IMR-90 (cell line): Measurements from ENCODE around the gene TBC1D9. TPM values are rescaled to one million over a fixed set of nuclear protein-coding genes. Genes with fewer than 3 reads are reported as not detected.

ENCODE experiments used
- ATAC-seq: fragments of 200-7000 bp; cut with Tn5 transposase; 2 replicates; pipeline ENCODE4 v1.9.1; 2020; ENCODE audit warnings: low read depth, mild to moderate bottlenecking, moderate library complexity
- BruUV-seq: library from RNA; stranded (reverse); fragments of 400-500 nt; replicated peaks from 2 replicates; lab custom pipeline; 2021; lab: Mats Ljungman, UMichigan
- CTCF ChIA-PET: fragments of 300-600 bp; formaldehyde crosslinking; extraction: SDS; loops from one replicate; lab custom pipeline; 2021; ENCODE audit warnings: antibody characterized with exemption; lab: Yijun Ruan, JAX
- POLR2A ChIA-PET: fragments of 300-600 bp; sonication (Branson Sonifier 250); formaldehyde crosslinking; loops from one replicate; lab custom pipeline; 2022; ENCODE audit warnings: antibody characterized with exemption; ENCODE audit not compliant: unreplicated experiment; lab: Charles Lee
- DNase-seq: peaks from one replicate; pipeline ENCODE4 v3.0.0; 2013
- H2AFZ ChIP-seq: replicated peaks from 2 replicates; pipeline ENCODE3; 2013; ENCODE audit warnings: low read length, mild to moderate bottlenecking; ENCODE audit not compliant: poor library complexity
- H2AK5ac ChIP-seq: 2 replicates; pipeline ENCODE4 v1.6.1; 2013; ENCODE audit warnings: low read depth, low read length, inconsistent platforms
- H2AK9ac ChIP-seq: replicated peaks from 2 replicates; pipeline ENCODE3; 2013; ENCODE audit warnings: mild to moderate bottlenecking, low read depth, low read length, moderate library complexity; ENCODE audit not compliant: poor library complexity
- H2BK120ac ChIP-seq: 2 replicates; pipeline ENCODE4 v1.6.1; 2013; ENCODE audit warnings: low read depth, low read length, inconsistent platforms
- H2BK15ac ChIP-seq: 3 replicates; pipeline ENCODE4 v1.6.1; 2013; ENCODE audit warnings: low read depth, low read length, inconsistent platforms
- H2BK20ac ChIP-seq: 2 replicates; pipeline ENCODE4 v1.6.1; 2013; ENCODE audit warnings: low read depth, mild to moderate bottlenecking, inconsistent platforms, low read length, moderate library complexity
- H2BK5ac ChIP-seq: 2 replicates; pipeline ENCODE4 v1.6.1; 2013; ENCODE audit warnings: mild to moderate bottlenecking, low read depth, low read length, inconsistent platforms; ENCODE audit not compliant: poor library complexity, severe bottlenecking
- H3K14ac ChIP-seq: replicated peaks from 2 replicates; pipeline ENCODE4 v1.6.1; 2013; ENCODE audit warnings: low read depth, low read length, inconsistent platforms
- H3K18ac ChIP-seq: 2 replicates; pipeline ENCODE4 v1.6.1; 2013; ENCODE audit warnings: low read depth, low read length, control low read depth
- H3K23ac ChIP-seq: 2 replicates; pipeline ENCODE4 v1.6.1; 2013; ENCODE audit warnings: low read depth, low read length, inconsistent platforms
- H3K27ac ChIP-seq: 2 replicates; pipeline ENCODE4 v1.5.1; 2013; ENCODE audit warnings: mild to moderate bottlenecking, control low read depth, low read length; ENCODE audit not compliant: insufficient read depth
- H3K27me3 ChIP-seq: 2 replicates; pipeline ENCODE4 v1.6.1; 2013; ENCODE audit warnings: low read length; ENCODE audit not compliant: control insufficient read depth, insufficient read depth
- H3K36me3 ChIP-seq: 2 replicates; pipeline ENCODE4 v1.6.1; 2013; ENCODE audit warnings: low read length, mixed read lengths; ENCODE audit not compliant: control insufficient read depth, insufficient read depth
- H3K4ac ChIP-seq: 2 replicates; pipeline ENCODE4 v1.6.1; 2013; ENCODE audit warnings: low read depth, low read length, inconsistent platforms
- H3K4me1 ChIP-seq: 2 replicates; pipeline ENCODE4 v1.6.1; 2013; ENCODE audit warnings: low read length, mixed read lengths; ENCODE audit not compliant: control insufficient read depth, insufficient read depth
- H3K4me2 ChIP-seq: 2 replicates; pipeline ENCODE4 v1.6.1; 2013; ENCODE audit warnings: low read depth, mild to moderate bottlenecking, control low read depth, low read length, moderate library complexity
- H3K4me3 ChIP-seq: 2 replicates; pipeline ENCODE4 v1.5.1; 2013; ENCODE audit warnings: low read depth, mild to moderate bottlenecking, control low read depth, low read length, moderate library complexity; ENCODE audit not compliant: insufficient read depth
- H3K56ac ChIP-seq: 2 replicates; pipeline ENCODE4 v1.6.1; 2013; ENCODE audit warnings: low read length, inconsistent platforms; ENCODE audit not compliant: insufficient read depth; ENCODE audit errors: extremely low read depth
- H3K79me1 ChIP-seq, 2 experiments: 2 replicates each; pipeline ENCODE4 v1.6.1; 2013; ENCODE audit warnings: low read length in 2 of 2, inconsistent platforms in 1 of 2, low read depth in 1 of 2
- H3K9ac ChIP-seq: 2 replicates; pipeline ENCODE4 v1.6.1; 2013; ENCODE audit warnings: low read depth, low read length, control low read depth
- H3K9me1 ChIP-seq: 2 replicates; pipeline ENCODE4 v1.6.1; 2013; ENCODE audit warnings: low read length, inconsistent platforms; ENCODE audit not compliant: insufficient read depth
- H3K9me3 ChIP-seq: 2 replicates; pipeline ENCODE4 v1.6.1; 2013; ENCODE audit warnings: low read length; ENCODE audit not compliant: control insufficient read depth, insufficient read depth
- H4K20me1 ChIP-seq: 2 replicates; pipeline ENCODE4 v1.6.1; 2013; ENCODE audit warnings: low read length, inconsistent platforms; ENCODE audit not compliant: insufficient read depth
- H4K5ac ChIP-seq: 2 replicates; pipeline ENCODE4 v1.6.1; 2013; ENCODE audit warnings: mild to moderate bottlenecking, low read depth, low read length, control low read depth
- H4K8ac ChIP-seq, 2 experiments: 2 replicates each; pipeline ENCODE4 v1.6.1; 2013; ENCODE audit warnings: low read depth in 2 of 2, low read length in 2 of 2, control low read depth in 1 of 2, inconsistent platforms in 1 of 2
- H4K91ac ChIP-seq: 2 replicates; pipeline ENCODE4 v1.6.1; 2013; ENCODE audit warnings: low read depth, low read length, inconsistent platforms; ENCODE audit not compliant: insufficient read depth
- MXI1 ChIP-seq: IDR thresholded peaks from 2 replicates; pipeline ENCODE4 v1.6.1; 2012; ENCODE audit warnings: low read depth, mild to moderate bottlenecking, low read length, moderate library complexity, borderline replicate concordance
- NFE2L2 ChIP-seq: fragments of 150-350 bp; IDR thresholded peaks from 2 replicates; pipeline ENCODE4 v1.6.1; 2016; ENCODE audit warnings: low read depth, mild to moderate bottlenecking, low read length
- SMC3 ChIP-seq: fragments of 150-350 bp; IDR thresholded peaks from 2 replicates; pipeline ENCODE4 v1.6.1; 2016; ENCODE audit warnings: low read depth, mild to moderate bottlenecking, antibody characterized with exemption, low read length, moderate library complexity
- WGBS, 2 experiments: methylation state at CpG; one replicate each; pipeline versions ENCODE4 v1.1.5 to v1.1.7; 2013; ENCODE audit warnings: missing lambda C conversion rate in 2 of 2; ENCODE audit not compliant: insufficient read length in 1 of 2; ENCODE audit errors: extremely low coverage in 2 of 2; 5-methylcytosine and 5-hydroxymethylcytosine counted together
- dilution Hi-C: fragments of 300-500 bp; cut with HindIII; formaldehyde crosslinking; loops from one replicate; pipeline ENCODE4 v1.14.3; 2018; ENCODE audit warnings: low sequenced_read_pairs; ENCODE audit not compliant: unreplicated experiment
- in situ Hi-C: fragments of 300-500 bp; cut with MboI; formaldehyde crosslinking; loops from 3 replicates; pipeline ENCODE4 v1.14.3; 2019; ENCODE audit warnings: low sequenced_read_pairs, inconsistent platforms, mixed read lengths
- intact Hi-C: fragments of 100-400 bp; cut with micrococcal nuclease; formaldehyde crosslinking; loops from 2 replicates; pipeline ENCODE4 v1.10.0; 2022
- polyA plus RNA-seq, 3 experiments: library from polyadenylated mRNA; depleted of rRNA; stranded (reverse); fragments of >200 nt; gene quantifications; 2 replicates each; pipeline ENCODE4 v1.2.3, GENCODE V29; 2012; ENCODE audit warnings: low replicate concordance in 1 of 3
- total RNA-seq: library from RNA; depleted of rRNA; stranded (reverse); fragments of >200 nt; gene quantifications from 2 replicates; pipeline ENCODE4 v1.2.3, GENCODE V29; 2012

Gene TBC1D9
- total and polyA plus RNA-seq, 2 of the 4 experiments (the other 2 are of a cell fraction), result 11.7 to 15.2 TPM

- POLR2A ChIA-PET, result no interaction called here
- no peak overlapping the region for H2AFZ ChIP-seq
- no peak overlapping the region for H2BK120ac ChIP-seq
- H3K4me1 ChIP-seq, result peaks cover 6% of the 10 kb centered on the region
- no peak overlapping the region for H4K5ac ChIP-seq
- H3K4ac ChIP-seq, result no peak overlapping the region
- H4K91ac ChIP-seq, result no peak overlapping the region
- no peak overlapping the region for H2AK5ac ChIP-seq
- dilution Hi-C loops (no loop called here), intact Hi-C loops (no loop called here), in situ Hi-C loops (no loop called here)
- no peak overlapping the region for H3K9ac ChIP-seq
- no peak overlapping the region for H3K14ac ChIP-seq
- no peaks in the 10 kb centered on the region for H3K79me1 ChIP-seq
- H2AK9ac ChIP-seq, result no peak overlapping the region
- no peak for DNase-seq
- H4K8ac ChIP-seq, result no peak overlapping the region
- H3K18ac ChIP-seq, result no peak overlapping the region
- peaks cover 9% of the 10 kb centered on the region; the same call in 1 of the 2 replicates for H3K36me3 ChIP-seq
- H3K56ac ChIP-seq, result no peak overlapping the region
- no peak overlapping the region for H2BK20ac ChIP-seq
- WGBS, 2 experiments, result 100% methylated on average over 1 of the region's 6 CpGs; no CpG with 5 or more reads in 1 of the 2 experiments
- H3K27me3 ChIP-seq, result no peaks in the 10 kb centered on the region
- H3K27ac ChIP-seq, result no peak overlapping the region
- no peak overlapping the region for H2BK5ac ChIP-seq
- no peak overlapping the region for H3K4me3 ChIP-seq
- CTCF ChIA-PET, result no interaction called here
- H3K9me1 ChIP-seq, result peaks cover 4% of the 10 kb centered on the region; the same call in 1 of the 2 replicates
- no TSS peak for BruUV-seq
- H3K9me3 ChIP-seq, result no peaks in the 10 kb centered on the region
- no peak for ATAC-seq
- H3K23ac ChIP-seq, result no peak overlapping the region
- no peaks in the 10 kb centered on the region for H4K20me1 ChIP-seq
- no peak overlapping the region for H3K4me2 ChIP-seq
- no peak overlapping the region for H2BK15ac ChIP-seq
- TF ChIP-seq SMC3 (no peak), MXI1 (no peak), NFE2L2 (no peak)
These were observed 115.1 kb downstream of the TBC1D9 start for GRCh38 chr4:140641105-140641555.
